IPS-18a (cell line): ENCODE results near the gene CD93.

Source experiments
- H3K27ac ChIP-seq: one replicate; pipeline ENCODE4 v1.5.1; 2013; ENCODE audit warnings: low read length
- H3K27me3 ChIP-seq: one replicate; pipeline ENCODE4 v1.6.1; 2013; ENCODE audit warnings: mild to moderate bottlenecking, low read length; ENCODE audit not compliant: control insufficient read depth, insufficient read depth
- H3K36me3 ChIP-seq: one replicate; pipeline ENCODE4 v1.6.1; 2013; ENCODE audit warnings: low read depth, low read length; ENCODE audit not compliant: control insufficient read depth
- H3K4me1 ChIP-seq: one replicate; pipeline ENCODE4 v1.6.1; 2013; ENCODE audit warnings: low read depth, low read length; ENCODE audit not compliant: control insufficient read depth
- H3K4me3 ChIP-seq: one replicate; pipeline ENCODE4 v1.5.1; 2013; ENCODE audit warnings: low read length
- H3K9ac ChIP-seq: one replicate; pipeline ENCODE4 v1.6.1; 2013; ENCODE audit warnings: mild to moderate bottlenecking, low read length, moderate library complexity
- H3K9me3 ChIP-seq: one replicate; pipeline ENCODE4 v1.6.1; 2013; ENCODE audit warnings: low read depth, low read length; ENCODE audit not compliant: control insufficient read depth

Gene CD93

DNA sequence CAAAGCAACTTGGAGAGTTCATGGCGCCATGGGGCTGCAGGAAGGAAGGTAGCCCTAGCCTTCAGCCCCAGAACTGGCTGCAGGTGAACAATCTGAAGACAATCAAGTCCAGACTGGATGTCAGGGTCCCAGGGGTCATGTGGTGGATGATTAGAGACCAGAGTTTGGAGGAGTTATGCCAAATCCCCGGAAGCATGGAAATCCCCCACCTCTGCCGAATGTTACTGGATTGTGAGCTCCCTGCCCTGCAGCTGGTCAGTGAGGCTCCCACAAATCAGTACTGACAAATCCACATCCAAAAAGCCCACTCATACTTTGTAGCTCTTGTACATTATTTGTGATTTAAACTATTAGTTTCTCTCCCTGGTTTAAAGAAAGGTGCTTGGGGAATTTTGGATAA, 21.3 kb upstream of the CD93 start:
- Histone ChIP-seq H3K4me1 (no peaks in the 10 kb centered on the region), H3K27ac (no peak overlapping the region), H3K4me3 (no peak overlapping the region), H3K9ac (no peak overlapping the region), H3K9me3 (no peaks in the 10 kb centered on the region), H3K27me3 (no peaks in the 10 kb centered on the region), H3K36me3 (no peaks in the 10 kb centered on the region)

DNA sequence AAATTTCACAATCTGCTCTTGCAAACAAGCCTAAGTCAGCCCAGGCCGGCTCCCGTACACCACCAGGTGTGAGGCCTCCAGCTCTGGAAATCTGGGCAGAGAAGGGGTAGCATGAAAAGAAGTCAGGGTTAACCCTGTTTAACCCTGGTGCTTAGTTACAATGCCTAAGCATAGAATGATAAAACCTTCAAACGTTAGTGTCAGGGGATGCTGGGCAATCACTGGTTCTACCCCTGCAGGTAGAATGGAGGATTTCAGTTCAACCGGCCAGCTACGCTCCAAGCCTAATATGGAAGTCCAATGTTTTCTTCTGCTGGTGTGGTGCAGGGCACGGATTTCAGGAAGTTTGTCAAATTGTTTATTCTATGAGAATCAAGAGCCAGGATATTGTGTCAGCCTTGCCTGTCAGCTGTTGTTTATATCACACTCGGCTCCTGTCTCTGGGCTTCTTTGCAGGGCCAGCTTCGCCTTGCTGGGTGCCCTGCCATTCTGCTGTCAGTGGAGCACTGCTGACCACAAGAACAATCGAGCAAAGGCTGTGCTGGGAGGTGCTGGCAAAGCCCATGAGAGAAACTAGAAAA, 20.2 kb upstream of the CD93 start:
- Histone ChIP-seq H3K4me1 (no peaks in the 10 kb centered on the region), H3K9ac (no peak overlapping the region), H3K27ac (no peak overlapping the region), H3K27me3 (no peaks in the 10 kb centered on the region), H3K9me3 (no peaks in the 10 kb centered on the region), H3K4me3 (no peak overlapping the region), H3K36me3 (no peaks in the 10 kb centered on the region)

DNA sequence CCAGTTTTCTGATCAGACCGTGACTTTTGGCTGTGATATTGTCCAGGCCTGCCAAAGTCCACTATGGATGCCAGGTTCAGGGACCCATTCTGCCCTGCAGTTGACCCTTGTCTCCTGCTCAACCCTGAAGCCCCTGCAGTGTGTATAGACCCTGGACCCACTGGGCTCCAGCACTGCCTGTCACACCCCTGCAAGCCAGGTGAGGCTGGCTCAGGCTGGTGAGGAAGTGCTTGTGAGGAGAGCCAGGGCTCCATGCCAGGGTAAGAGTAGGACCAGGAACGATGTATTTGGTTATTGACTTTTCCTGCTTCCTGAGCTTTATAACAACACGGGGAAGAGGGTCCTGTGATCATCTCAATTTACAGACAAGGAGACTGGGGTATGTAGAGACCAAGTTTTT, 19.1 kb upstream of the CD93 start:
- Histone ChIP-seq H3K27me3 (no peaks in the 10 kb centered on the region), H3K27ac (no peak overlapping the region), H3K4me1 (no peaks in the 10 kb centered on the region), H3K9ac (no peak overlapping the region), H3K9me3 (no peaks in the 10 kb centered on the region), H3K4me3 (no peak overlapping the region), H3K36me3 (no peaks in the 10 kb centered on the region)

DNA sequence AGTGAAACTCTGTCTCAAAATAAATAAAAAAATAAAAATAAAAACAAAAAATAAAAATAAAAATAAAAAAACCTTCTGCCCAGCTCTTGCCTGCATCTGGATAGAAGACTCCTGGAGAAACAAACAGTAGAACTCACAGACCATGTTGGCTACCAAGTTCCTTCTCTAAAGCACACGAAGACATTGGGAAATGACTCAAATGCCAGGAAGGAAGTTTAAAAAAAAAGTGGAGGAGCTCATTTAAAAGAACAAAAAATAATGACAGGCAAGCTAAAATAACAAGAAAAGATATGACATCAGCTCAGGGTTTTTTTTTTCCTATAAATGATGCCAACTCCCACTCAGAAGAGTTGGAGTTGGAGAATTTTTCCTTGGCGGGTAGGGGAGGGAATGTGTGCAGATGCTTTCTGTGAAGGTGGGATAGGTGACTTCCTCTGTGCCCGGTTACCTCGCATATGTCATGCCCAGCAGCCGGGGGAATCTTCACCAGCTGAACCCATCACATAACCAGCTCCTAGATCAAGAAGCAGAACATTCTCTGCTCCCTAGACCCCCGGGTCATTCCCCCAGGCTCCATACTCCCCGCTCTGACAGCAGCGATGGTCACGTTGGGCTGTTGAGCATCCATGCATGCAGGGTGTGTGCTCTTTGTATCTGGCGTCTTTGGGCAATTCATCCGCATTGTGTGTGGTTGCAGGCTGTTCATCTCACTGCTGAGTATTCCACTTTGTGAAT, 17.3 kb upstream of the CD93 start:
- H3K9ac ChIP-seq, result no peak overlapping the region
- H3K4me3 ChIP-seq, result no peak overlapping the region
- H3K27ac ChIP-seq, result no peak overlapping the region
- no peaks in the 10 kb centered on the region for H3K9me3 ChIP-seq
- no peaks in the 10 kb centered on the region for H3K36me3 ChIP-seq
- no peaks in the 10 kb centered on the region for H3K4me1 ChIP-seq
- H3K27me3 ChIP-seq, result no peaks in the 10 kb centered on the region

DNA sequence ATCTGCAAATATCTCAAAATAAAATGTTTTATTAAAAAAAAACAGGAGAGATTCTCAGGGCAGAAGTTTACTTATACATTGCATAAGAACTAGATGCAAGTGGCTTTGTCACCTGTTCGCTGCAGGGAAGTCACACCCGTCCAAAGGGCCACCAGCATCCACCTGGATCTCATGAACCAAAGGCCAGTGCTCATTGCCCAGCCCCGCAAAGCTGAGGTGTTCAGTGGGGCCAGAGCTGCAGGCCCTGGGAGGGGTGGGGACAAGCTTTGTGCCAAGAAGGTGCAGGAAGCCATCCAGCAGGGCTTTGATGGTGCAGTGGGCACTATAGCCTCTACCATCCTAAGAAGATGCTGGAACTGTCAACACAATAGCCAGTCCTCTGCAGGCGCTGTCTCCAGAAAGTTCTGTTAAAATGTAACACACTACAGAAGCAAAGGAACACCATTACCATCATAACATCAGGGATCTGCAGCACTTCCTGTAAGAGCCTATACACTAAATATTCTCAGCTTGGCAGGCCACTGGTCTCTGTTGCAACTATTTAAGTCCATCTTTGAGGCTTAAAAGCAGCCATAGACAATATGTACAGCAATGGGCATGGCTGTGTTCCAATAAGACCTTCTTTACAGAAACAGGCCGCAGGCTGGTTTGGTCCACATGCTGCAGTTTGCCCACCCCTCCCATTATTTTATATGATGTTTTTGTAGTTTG, 15.7 kb upstream of the CD93 start:
- no peak overlapping the region for H3K27ac ChIP-seq

DNA sequence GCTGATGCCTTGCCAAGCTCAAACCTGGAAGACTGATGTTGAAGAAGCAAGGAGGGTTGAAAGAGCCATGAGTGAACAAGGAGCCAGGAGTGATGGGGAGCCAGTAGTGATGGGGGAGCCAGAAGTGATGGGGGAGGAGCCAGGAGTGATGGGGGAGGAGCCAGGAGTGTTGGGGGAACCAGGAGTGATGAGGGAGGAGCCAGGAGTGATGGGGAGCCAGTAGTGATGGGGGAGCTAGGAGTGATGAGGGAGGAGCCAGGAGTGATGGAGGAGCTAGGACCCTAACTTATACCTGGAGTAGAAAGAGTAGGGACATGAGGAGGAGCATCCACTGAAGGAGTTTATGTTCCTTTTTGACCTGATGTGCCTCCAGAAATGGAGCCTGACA, 14.6 kb upstream of the CD93 start:
- H3K4me1 ChIP-seq, result no peaks in the 10 kb centered on the region
- no peak overlapping the region for H3K27ac ChIP-seq
- no peaks in the 10 kb centered on the region for H3K36me3 ChIP-seq
- no peaks in the 10 kb centered on the region for H3K27me3 ChIP-seq
- H3K9me3 ChIP-seq, result no peaks in the 10 kb centered on the region
- no peak overlapping the region for H3K4me3 ChIP-seq
- H3K9ac ChIP-seq, result no peak overlapping the region

More for the DNA sequence above, 15.7 kb upstream of the CD93 start:
- Histone ChIP-seq H3K27me3 (no peaks in the 10 kb centered on the region), H3K9me3 (no peaks in the 10 kb centered on the region), H3K36me3 (no peaks in the 10 kb centered on the region), H3K9ac (no peak overlapping the region), H3K4me3 (no peak overlapping the region), H3K4me1 (no peaks in the 10 kb centered on the region)

DNA sequence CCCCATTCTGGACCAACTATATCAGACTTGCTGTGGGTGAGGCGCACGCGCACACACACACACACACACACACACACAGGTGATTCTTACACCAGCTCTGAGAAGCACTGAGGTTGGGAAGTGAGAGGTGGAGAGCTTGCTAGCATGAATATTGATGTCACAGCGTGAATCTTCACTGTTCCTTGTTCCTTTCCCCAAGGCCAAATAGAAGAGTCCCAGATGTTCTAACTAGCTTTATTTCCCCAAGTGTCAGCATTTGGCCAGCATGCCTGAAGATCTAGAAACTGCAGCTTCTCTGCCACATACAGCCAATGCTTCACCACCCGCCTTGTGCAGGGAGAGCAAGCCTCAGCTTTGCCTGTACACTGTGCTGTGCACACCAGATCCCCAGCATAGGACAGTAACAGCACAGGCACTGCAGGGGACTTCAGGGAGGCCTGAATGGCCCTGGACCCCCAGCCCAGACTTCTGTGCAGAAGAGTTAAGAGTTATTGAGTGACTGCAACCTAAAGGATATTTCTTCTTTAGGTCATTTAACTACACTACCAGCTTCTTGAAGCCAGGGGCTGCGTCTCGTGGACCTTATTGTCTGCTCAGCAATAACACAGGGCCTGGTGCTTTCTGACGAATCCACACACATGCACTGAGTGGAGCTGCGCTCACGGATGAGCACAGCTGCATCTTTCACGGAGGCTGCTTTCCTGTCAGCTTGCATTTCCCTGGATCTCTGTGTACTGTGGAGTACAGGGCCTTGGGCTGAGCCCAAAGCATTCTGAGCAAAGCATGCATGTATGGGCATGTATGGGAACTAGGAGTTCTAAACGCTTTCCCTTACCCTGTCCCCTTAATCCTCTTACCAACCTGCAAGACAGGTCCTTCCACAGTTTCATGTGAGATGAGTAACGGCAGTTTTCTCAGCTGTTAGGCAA, 13.9 kb upstream of the CD93 start:
- H3K9me3 ChIP-seq, result no peaks in the 10 kb centered on the region
- H3K4me1 ChIP-seq, result no peaks in the 10 kb centered on the region
- no peak overlapping the region for H3K9ac ChIP-seq
- no peak overlapping the region for H3K4me3 ChIP-seq
- no peaks in the 10 kb centered on the region for H3K36me3 ChIP-seq
- H3K27ac ChIP-seq, result no peak overlapping the region
- no peaks in the 10 kb centered on the region for H3K27me3 ChIP-seq

DNA sequence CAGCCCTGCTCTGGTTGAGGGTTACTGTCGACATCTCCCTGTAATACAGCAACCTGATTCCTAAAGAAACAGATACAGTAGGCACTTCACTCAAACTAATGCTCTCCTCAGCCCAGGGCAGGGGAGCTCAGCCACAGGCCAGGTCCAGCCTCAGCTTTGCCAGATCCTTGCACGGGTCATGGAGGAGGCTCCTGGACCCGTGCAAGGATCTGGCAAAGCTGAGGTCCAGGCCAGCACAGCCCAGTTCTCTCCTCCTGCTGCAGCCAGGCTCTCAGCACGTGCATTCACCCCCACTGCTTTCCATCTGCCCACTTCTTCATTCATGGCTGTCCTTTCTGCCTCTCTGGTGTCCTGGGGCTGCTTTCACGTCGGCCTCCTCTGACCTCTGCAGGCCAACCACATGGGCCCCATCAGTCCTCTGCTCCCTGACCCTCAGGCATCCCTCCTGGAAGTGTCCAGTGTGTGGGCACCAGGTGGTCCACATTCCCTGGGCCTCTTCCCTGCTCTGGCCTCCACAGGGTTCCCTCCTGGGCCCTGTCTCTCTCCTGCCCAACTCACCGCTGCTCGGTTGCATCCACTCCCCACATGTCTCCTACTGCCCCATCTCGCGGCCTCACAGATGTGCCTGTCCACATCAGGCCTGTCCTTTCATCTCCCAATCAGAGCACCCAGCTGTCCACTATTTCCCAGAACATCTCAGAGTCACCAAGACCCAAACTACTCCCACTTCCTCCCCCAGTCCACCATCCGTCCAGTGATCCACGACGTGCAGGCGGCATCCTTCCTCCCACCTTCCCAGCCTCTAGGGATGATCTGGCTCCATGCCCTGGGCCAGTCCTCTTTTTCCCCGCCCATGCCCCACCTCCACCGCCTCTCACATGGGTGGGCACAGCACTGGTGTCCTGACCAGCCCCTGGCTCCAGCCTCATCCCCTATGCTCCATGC, 11.8 kb upstream of the CD93 start:
- Histone ChIP-seq H3K9me3 (no peaks in the 10 kb centered on the region), H3K27ac (no peak overlapping the region), H3K4me1 (no peaks in the 10 kb centered on the region), H3K9ac (no peak overlapping the region), H3K27me3 (no peaks in the 10 kb centered on the region), H3K4me3 (no peak overlapping the region), H3K36me3 (no peaks in the 10 kb centered on the region)

DNA sequence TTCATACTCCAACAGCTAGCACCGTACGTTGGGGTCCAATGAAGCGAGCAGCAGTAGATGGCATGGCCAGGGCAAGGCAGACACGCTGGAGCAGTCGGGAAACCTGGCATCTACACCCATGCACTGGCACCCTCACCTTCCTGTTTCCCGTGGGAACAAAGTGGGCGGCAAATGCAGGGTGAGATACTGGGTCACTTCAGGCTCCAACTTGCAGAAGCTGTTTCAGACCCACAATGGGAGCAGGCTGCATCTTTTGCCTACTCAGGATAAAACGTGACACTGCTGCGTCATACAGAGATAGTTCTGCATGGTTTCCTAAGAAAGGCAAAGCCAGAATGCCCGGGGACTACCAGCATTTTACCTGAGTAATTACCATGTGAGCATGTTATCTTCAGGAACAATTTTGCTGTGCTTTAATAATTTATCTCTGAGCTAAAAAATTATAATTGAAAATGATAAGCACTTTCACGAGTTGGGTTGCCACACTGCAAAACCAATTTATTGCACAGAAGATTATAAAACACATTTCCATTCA, 10.9 kb upstream of the CD93 start:
- Histone ChIP-seq H3K27me3 (no peaks in the 10 kb centered on the region), H3K9ac (no peak overlapping the region), H3K4me3 (no peak overlapping the region), H3K27ac (no peak overlapping the region), H3K4me1 (peaks cover 1% of the 10 kb centered on the region), H3K9me3 (no peaks in the 10 kb centered on the region), H3K36me3 (no peaks in the 10 kb centered on the region)

DNA sequence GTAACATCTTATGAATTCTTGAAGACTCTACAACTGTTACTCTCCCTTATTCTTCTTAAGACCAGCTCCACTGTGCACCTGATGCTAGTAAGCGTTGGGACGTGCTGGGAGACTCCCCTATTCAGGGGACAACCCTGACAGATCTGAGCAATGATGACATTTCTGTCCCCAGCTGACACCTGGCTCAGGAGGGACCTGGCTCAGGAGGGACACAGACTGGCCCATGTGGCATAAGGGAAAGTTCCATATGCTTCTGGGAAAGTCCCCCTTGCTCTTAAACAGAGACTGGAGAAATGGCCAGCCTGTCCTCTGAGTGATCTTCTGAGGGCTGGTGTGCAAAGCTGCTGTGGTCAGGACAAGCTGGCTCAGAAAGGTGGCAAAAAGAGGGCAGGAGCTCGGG, 10.0 kb upstream of the CD93 start:
- no peaks in the 10 kb centered on the region for H3K27me3 ChIP-seq
- no peak overlapping the region for H3K9ac ChIP-seq
- H3K4me3 ChIP-seq, result no peak overlapping the region
- H3K36me3 ChIP-seq, result no peaks in the 10 kb centered on the region
- H3K4me1 ChIP-seq, result peaks cover 5% of the 10 kb centered on the region
- H3K27ac ChIP-seq, result no peak overlapping the region
- no peaks in the 10 kb centered on the region for H3K9me3 ChIP-seq
